Measurements from ENCODE around the gene CCDC171.

- TF ChIP-seq CTCF (IDR thresholded peaks at IDR 0.05; ENCODE audit: poor library complexity, severe bottlenecking): no peak
- TF ChIP-seq MXI1 (conservative IDR thresholded peaks at IDR 0.05; ENCODE audit: poor library complexity, severe bottlenecking): no peak
- TF ChIP-seq SMC3 (conservative IDR thresholded peaks at IDR 0.05; ENCODE audit: poor library complexity): no peak
- no peak for TF ChIP-seq TAF1 (IDR thresholded peaks at IDR 0.05; ENCODE audit: low read depth)
- no peak for TF ChIP-seq EZH2 (IDR thresholded peaks at IDR 0.05; ENCODE audit: borderline replicate concordance, insufficient read depth, low read length, poor library complexity, severe bottlenecking)
Observed at GRCh38 chr9:16013826-16014225, 461.0 kb downstream of the CCDC171 start.
